ENCODE measurements around the gene GALNT5.

The GALNT5 gene

DNA sequence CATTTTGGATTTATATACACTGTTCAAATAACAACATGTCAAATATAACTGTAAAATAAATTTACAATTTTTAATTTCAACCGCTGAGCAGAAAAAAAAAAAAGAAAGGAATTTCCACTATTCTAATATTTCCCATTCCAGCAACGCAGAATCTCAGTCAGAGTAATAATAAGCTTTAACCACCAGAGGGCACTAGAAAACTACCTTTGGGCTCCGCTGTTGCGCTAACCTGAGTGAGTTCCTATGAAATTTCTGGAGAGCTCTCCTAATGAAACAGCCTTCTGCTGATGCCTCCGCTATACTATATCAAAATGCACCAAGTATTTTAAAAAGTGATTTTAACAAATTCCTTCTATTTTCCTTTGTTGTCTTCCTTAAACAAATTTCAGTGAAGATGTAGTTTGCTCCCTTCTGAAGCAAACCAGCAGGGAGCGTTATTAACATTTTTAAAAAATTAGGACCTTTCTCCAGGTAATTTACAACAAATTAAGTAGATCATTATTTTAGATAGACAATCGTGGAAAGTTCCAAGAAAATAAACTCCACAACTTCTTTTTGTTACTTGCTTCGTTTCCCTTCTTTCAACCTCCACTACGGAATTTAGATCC, 45.1 kb downstream of the GALNT5 start:
- TF ChIP-seq, protein P1, sequence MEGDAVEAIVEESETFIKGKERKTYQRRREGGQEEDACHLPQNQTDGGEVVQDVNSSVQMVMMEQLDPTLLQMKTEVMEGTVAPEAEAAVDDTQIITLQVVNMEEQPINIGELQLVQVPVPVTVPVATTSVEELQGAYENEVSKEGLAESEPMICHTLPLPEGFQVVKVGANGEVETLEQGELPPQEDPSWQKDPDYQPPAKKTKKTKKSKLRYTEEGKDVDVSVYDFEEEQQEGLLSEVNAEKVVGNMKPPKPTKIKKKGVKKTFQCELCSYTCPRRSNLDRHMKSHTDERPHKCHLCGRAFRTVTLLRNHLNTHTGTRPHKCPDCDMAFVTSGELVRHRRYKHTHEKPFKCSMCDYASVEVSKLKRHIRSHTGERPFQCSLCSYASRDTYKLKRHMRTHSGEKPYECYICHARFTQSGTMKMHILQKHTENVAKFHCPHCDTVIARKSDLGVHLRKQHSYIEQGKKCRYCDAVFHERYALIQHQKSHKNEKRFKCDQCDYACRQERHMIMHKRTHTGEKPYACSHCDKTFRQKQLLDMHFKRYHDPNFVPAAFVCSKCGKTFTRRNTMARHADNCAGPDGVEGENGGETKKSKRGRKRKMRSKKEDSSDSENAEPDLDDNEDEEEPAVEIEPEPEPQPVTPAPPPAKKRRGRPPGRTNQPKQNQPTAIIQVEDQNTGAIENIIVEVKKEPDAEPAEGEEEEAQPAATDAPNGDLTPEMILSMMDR (IDR thresholded peaks at IDR 0.05): peak; percentile 73

DNA sequence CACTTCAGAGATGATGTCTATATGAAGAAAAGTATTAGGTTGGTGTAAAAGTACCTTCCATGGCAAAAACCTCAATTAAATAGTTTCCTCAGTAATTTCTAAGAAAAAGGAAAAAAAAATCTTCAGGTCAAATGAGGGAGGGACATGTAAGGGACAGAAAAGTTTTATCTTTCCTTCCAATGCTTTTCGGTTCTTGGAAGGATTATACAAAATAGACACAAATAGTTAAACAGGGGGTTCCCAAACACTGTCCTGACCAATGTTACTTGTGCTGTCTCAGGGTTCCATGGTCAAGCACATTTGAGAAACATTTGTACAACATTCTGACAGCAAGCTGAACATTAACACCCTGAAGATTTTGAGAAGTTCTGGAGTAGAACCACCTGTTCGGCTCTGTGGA, 46.1 kb downstream of the GALNT5 start:
- TF ChIP-seq, protein P1 (IDR thresholded peaks at IDR 0.05): no peak

DNA sequence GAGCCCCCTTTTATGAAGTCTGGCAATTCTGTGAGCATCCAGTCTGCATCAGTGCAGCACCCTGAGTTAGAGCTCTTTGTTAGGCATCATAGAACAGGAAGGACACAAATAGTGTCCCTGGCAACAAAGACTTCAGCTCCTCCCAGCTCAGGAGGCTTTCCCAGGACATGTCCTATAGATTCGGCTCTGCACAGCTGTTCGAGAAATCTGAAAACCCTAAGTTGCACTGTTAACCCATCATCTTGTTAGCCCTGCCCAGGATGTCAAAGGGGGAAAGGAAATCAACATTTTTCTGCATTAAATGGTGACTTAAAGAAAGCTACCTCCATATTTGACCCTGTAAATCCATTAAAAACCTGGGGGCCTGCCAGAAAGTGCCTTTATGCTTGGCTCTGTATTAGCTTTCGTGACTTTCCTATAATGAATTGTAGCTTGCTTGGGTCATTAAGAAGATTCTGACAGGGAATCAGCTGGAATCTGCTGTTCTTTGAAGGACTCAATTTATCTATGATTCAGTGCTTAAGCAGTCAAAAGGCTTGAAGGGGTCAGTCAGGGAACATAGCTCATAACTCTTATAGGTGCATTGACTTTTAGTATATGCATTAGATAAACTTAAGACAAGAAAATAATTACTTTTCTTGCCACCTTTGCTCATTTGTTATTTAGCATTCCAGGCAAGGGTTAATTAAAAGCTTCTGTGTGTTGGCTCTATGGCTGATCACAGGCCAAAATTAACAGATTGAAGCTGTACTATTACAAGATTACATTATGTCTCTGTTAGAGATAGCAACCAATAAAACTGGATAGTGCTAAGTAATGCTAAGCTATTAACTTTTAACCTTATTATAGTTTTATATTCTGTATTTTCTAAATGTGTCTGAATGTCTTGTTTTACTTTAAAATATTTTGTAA, 47.6 kb downstream of the GALNT5 start:
- TF ChIP-seq, protein P1 (IDR thresholded peaks at IDR 0.05): no peak

DNA sequence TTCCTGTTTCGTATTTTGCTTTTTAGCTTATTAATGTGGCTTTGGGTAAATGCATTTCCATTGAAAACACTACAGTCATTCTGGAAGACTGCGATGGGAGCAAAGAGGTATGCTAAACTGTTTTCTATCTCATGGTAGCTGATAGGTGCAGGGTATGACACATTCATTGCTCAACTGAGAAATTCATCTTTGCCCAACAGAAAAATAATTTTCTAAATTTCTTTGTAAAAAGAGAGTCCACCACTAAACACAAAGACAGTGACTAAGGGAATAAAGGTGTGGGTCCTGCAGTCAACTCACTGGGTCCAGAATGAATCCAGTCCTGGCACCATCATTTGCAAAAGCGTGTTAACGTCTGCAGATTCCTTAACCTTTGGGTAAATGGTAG, 48.2 kb downstream of the GALNT5 start:
- TF ChIP-seq, protein P1 (IDR thresholded peaks at IDR 0.05): no peak

DNA sequence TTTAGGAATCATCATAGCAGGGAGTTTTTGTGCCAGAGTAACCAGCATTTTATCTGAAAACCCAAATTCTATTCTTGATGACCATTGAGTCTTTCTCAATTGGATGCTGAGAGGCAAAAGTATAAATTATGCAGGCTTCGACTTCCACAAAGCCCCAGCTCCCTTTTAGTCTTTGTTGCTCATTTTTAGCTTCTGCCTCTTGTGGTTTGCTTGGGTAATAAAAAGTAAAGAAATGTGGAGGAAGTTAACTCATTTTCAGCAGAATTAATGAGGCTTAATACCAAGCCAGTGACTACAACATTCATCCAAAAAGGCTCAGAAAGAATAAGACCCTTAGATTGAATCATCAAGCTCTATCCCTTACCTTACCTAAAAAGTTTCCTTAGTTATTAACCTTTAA, 49.5 kb downstream of the GALNT5 start:
- TF ChIP-seq, protein P1 (IDR thresholded peaks at IDR 0.05): no peak

DNA sequence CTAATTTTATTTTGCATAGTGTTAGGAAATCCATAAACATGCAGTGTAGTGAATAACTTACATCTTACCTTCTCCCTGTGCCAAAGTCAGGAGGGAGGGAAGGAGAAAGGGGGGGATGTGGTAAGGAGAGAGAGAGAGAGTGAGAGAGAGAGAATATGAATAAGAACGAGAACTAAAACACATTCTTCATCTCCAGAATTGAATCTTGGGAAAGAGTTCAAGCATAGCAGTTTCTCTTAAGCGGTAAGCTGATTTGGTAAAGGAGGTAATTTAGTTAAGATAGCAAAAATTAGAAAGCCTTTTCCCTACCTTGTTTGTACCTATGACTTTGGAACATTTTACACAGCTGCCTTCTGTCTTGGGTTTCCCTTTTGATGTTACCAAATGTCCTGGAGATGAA, 52.4 kb downstream of the GALNT5 start:
- TF ChIP-seq, protein P1 (IDR thresholded peaks at IDR 0.05): no peak

DNA sequence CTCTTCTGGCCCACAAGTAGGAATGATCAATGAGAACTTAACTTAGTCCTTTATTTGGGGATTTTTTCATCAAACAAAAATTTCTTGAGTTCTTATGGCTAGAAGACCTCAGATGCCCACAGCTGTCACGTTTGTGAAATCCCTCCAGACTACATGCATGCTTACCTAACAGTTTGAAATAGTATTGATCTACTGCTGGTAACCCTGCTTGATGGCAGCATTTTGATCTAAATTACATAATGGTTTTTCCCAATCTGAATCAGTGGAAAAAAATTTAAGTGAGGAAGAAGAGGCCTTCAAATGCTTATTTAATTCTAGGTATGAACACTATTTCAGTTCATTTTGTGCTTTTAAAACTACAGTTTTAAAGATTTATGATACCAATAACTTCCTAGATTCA, 54.2 kb downstream of the GALNT5 start:
- TF ChIP-seq, protein P1 (IDR thresholded peaks at IDR 0.05): no peak

All from LNCAP (cell line).